ENCODE data around the gene ARHGEF38. TPM values are rescaled to one million over a fixed set of nuclear protein-coding genes. Genes with fewer than 3 reads are reported as not detected.

The ARHGEF38 gene
- total RNA-seq, 4 donors from 2014 or later, result 0.26 to 3.7 TPM; not detected in 2

DNA sequence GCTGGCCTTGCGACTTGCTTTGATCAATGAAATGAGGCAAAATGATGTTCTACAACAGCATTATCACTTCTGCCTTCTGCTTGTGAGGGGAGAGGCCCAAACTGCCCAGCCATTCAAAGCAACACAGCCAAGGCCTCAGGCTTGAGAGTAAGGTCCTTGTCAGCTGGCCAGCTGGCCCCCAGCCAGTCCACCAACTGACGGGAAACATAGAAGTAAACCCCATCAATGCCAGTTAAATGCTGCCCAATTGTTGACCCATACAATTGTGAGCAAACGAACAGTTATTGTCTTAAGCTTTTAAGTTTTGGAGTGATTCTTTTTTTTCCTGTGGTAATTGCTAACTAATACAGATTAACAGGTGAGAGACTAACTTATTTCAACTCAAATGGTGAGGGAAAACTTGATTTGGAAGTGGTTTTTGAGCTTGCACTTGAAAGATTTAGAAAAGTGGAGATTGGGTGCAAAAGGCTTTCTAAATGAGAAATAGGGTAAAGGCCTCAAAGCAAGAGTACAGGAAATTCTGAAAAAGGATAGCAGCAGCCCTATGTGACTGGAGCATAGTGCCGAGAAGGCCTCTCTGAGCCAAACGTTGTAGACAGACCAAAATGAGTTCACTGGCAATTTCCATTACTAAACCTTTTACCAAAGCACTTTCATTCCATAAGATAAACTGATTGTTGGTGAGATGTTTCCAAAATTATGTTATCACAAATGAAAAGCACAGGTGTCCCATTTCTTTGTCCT lies 66.9 kb downstream of the ARHGEF38 start:
- no peak overlapping the region for H3K27ac ChIP-seq
- DNase-seq, result peak in 1 of 2 donors; percentile 41
- no peaks in the 10 kb centered on the region for H3K4me1 ChIP-seq
- TF ChIP-seq, protein P1, sequence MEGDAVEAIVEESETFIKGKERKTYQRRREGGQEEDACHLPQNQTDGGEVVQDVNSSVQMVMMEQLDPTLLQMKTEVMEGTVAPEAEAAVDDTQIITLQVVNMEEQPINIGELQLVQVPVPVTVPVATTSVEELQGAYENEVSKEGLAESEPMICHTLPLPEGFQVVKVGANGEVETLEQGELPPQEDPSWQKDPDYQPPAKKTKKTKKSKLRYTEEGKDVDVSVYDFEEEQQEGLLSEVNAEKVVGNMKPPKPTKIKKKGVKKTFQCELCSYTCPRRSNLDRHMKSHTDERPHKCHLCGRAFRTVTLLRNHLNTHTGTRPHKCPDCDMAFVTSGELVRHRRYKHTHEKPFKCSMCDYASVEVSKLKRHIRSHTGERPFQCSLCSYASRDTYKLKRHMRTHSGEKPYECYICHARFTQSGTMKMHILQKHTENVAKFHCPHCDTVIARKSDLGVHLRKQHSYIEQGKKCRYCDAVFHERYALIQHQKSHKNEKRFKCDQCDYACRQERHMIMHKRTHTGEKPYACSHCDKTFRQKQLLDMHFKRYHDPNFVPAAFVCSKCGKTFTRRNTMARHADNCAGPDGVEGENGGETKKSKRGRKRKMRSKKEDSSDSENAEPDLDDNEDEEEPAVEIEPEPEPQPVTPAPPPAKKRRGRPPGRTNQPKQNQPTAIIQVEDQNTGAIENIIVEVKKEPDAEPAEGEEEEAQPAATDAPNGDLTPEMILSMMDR (IDR thresholded peaks at IDR 0.05), result no peak
- TF ChIP-seq POLR2A (IDR thresholded peaks at IDR 0.05), result no peak
- no peak overlapping the region for H3K4me3 ChIP-seq
- no peaks in the 10 kb centered on the region for H3K36me3 ChIP-seq
- H3K9me3 ChIP-seq, result no peaks in the 10 kb centered on the region
- H3K27me3 ChIP-seq, result no peaks in the 10 kb centered on the region
- intact Hi-C loops (cut with DNase I; ENCODE audit: low total_unique reads), result no loop called here

DNA sequence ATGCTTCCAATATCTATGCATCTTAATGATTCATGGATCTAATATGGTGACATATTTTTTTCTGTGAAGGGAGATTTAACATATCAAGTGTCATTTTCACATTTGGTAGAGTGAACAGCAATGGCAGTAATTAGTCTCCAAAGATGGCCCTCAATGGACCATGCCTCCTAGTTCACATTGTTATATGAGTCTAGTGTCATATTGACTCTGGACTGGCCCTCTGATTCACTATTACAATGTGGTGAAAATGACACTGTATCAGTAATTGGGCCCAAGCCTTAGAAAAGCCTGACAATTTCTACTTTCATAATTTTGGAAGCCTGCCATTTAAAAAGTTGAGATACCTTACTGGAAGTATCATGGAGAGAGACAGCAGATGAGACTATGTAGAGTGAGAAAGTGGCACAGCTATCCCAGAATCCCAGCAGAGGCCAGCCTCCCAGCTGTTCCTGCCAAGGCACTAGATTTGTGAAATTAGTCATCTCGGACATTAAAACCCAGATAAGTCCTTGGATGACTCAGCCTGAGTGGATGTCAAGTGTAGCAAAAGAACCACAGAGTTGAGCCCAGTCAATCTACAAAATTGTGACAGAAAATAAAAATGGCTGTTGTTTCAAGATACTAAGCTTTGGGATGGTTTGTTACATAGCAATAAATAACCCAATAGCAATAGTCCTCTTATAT lies 68.4 kb downstream of the ARHGEF38 start:
- Histone ChIP-seq H3K27ac (no peak overlapping the region), H3K27me3 (no peaks in the 10 kb centered on the region)
- intact Hi-C loops (cut with DNase I; ENCODE audit: low total_unique reads), result no loop called here

DNA sequence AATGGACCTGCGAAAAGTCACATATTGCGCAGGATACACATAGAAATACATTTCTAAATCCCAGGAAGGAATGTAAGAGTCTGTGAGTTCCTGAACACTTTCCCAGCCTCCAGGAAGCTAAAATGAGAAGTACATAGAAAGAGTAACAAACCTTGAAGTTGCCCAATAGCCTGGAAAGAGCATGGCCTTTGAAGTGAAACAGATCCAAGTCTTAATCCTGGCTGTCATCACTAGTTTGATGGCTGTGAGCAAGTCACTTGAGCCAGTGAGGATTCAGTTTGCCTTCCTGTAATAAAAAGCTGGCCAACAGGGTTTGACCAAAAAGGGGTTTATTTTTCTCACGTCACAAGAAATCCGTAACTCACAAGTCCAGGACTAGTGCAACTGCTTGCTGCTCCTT lies 69.8 kb downstream of the ARHGEF38 start:
- H3K27ac ChIP-seq, result no peak overlapping the region
- intact Hi-C loops (cut with DNase I; ENCODE audit: low total_unique reads), result no loop called here
- no peaks in the 10 kb centered on the region for H3K4me1 ChIP-seq

More for the DNA sequence above, 68.4 kb downstream of the ARHGEF38 start:
- H3K4me1 ChIP-seq, result no peaks in the 10 kb centered on the region
- H3K36me3 ChIP-seq, result no peaks in the 10 kb centered on the region
- H3K9me3 ChIP-seq, result no peaks in the 10 kb centered on the region
- TF ChIP-seq, protein P1 (IDR thresholded peaks at IDR 0.05), result no peak
- TF ChIP-seq POLR2A (IDR thresholded peaks at IDR 0.05), result no peak
- H3K4me3 ChIP-seq, result no peak overlapping the region
- no peak for DNase-seq

DNA sequence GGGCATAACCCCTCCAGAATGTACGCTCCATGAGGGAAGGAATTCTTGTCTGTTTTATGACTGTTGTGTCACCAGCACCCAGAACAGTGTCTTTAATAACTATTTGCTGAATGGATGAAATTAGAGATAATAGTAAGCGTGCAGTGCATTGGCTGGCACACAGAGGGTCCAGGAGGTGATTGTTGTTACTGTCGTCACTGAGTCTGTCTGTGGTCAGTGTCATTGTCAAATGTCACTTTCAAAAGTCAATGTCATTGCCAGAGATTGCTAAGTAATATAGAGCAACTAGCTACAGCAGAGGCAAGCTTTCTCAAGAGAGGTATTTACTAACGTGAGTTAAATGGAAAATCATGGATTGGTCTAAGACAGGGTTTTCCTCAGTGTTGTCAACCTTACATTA lies 70.7 kb downstream of the ARHGEF38 start:
- Histone ChIP-seq H3K27me3 (no peaks in the 10 kb centered on the region), H3K36me3 (no peaks in the 10 kb centered on the region), H3K4me3 (no peak overlapping the region), H3K4me1 (no peaks in the 10 kb centered on the region), H3K27ac (no peak overlapping the region), H3K9me3 (no peaks in the 10 kb centered on the region)
- intact Hi-C loops (cut with DNase I; ENCODE audit: low total_unique reads), result no loop called here
- TF ChIP-seq POLR2A (IDR thresholded peaks at IDR 0.05), result no peak
- TF ChIP-seq, protein P1 (IDR thresholded peaks at IDR 0.05), result no peak
- no peak for DNase-seq

More for the DNA sequence above, 69.8 kb downstream of the ARHGEF38 start:
- no peaks in the 10 kb centered on the region for H3K36me3 ChIP-seq
- TF ChIP-seq, protein P1 (IDR thresholded peaks at IDR 0.05), result no peak
- no peak for TF ChIP-seq POLR2A (IDR thresholded peaks at IDR 0.05)
- no peaks in the 10 kb centered on the region for H3K9me3 ChIP-seq
- H3K4me3 ChIP-seq, result no peak overlapping the region
- DNase-seq, result no peak
- H3K27me3 ChIP-seq, result no peaks in the 10 kb centered on the region

DNA sequence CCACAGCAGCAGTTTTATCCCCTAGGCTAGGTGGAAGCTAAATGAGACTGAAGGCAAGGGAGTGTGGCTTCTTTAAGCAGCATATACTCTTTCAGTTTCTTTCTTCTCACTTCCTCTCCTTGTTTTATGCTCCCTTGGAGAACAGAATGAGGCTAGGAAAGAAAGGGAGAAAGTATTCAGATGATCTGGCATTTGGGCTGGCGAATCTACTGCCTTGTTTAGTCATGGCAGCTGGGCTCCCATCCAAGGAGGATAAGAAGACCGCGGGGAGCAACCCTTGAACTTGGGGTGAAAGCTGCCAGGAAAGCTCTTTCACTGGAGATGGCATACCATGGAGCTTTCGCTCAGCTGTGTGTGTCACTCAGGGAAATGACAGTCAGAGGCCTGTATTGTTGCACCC lies 72.1 kb downstream of the ARHGEF38 start:
- no peaks in the 10 kb centered on the region for H3K36me3 ChIP-seq
- intact Hi-C loops (cut with DNase I; ENCODE audit: low total_unique reads), result no loop called here
- no peak for TF ChIP-seq POLR2A (IDR thresholded peaks at IDR 0.05)
- TF ChIP-seq, protein P1 (IDR thresholded peaks at IDR 0.05), result no peak
- no peaks in the 10 kb centered on the region for H3K4me1 ChIP-seq
- H3K4me3 ChIP-seq, result no peak overlapping the region
- H3K9me3 ChIP-seq, result no peaks in the 10 kb centered on the region
- H3K27ac ChIP-seq, result no peak overlapping the region
- peak in 1 of 2 donors; percentile 16 for DNase-seq
- no peaks in the 10 kb centered on the region for H3K27me3 ChIP-seq

Measured in uterus (tissue), 4 donors.